GM19351 (cell line): ENCODE results near the gene SLC41A3.
"Not testable (repeated sequence)": the region's sequence is repeated elsewhere in the genome, so short reads cannot be mapped to it uniquely, and the experiment has no call there.

Experiments
- ATAC-seq: cut with Tn5 transposase; IDR thresholded peaks from one replicate; pipeline ENCODE4 v1.9.1; 2021; ENCODE audit warnings: mild to moderate bottlenecking, moderate library complexity; ENCODE audit not compliant: unreplicated experiment

SLC41A3 gene

GRCh38 chr3:126107203-126107939 is 23.4 kb upstream of the SLC41A3 start:
- ATAC-seq, result no peak

DNA sequence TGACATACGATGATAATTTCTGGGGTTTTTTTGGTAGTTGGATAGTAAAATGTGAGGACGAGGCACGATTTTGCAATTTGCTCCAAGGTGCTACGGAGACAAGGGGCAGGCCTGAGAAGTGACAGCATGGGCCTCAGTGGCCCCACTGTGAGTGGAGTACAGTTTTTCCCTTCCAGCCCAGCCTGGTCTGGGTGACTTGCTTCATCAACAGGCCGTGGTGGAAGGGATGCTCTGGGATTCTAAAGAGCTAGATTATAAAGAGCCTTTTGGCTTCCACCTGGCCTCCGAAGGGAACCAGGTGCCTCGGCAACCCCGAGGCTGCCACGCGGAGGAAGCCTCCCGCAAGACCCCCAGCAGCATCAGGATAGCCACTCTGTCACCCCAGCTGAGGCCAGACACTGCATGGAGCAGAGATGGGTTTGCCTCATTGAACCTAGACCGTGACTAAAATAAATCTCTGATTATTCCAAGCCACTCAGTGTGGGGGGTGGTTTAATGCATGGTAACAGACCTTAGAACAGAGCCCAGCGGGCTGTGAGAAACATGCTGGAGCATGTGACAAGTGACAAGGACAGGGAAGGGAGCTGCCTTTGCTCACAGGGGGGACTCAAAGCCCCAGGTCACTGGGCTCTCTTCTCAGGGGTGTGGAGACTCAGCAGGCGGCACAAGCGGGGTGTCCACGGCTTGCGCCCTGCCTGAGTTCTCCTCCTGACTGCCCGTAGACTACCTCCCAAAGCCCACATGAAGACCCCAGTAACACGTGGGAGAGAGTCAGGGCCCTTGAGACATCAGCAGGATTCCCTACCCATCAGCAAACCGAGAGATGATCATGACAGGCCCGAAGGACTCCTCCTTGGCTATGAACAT is 22.6 kb upstream of the SLC41A3 start:
- no peak for ATAC-seq

- no peak for ATAC-seq
Measured at GRCh38 chr3:126105691-126106187, 21.8 kb upstream of the SLC41A3 start.

DNA sequence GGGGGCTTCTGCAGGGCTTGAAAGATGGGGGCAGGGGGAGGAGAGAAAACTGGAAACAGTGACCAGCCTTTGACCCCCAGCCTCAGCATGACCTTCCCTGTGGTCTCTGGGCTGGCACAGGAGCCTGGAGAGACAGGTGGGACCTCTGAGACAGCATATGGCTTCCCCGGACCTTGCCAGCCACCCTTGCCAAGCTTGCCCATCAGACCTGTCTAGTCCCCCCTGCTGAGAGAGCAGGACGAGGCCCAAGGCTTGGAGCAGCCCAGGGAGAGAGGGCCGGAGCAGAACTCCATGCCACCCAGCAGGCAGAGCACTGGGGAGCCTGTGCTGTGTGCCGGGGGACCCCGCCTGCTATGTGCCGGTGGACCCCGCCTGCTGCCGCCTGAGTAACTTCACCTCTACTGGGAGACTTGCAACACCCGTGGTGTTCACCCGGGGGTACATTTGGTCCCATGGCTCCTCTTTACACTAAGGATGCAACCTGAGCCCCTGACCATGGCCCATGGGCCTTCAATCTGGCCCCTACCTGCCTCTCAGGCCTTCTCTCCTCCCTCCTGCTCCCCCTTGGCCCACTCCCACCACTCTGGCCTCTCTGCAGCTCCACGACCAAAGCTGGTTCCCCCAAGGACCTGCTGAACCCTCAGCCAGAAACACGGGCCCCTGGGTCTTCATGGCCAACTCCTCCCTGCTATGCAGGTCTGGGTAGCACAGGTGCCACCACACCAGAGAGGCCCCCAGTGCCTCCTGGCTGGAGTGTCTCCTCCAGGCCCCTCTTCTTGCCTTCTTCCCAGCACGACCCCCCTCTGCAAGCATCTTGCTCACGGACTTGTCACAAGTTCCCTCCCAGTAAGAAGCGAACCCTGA is 21.1 kb upstream of the SLC41A3 start:
- ATAC-seq, result no peak

- ATAC-seq, result no peak
Measured at GRCh38 chr3:126104028-126104635, 20.2 kb upstream of the SLC41A3 start.

GRCh38 chr3:126103121-126104027 is 19.4 kb upstream of the SLC41A3 start:
- no peak for ATAC-seq

DNA sequence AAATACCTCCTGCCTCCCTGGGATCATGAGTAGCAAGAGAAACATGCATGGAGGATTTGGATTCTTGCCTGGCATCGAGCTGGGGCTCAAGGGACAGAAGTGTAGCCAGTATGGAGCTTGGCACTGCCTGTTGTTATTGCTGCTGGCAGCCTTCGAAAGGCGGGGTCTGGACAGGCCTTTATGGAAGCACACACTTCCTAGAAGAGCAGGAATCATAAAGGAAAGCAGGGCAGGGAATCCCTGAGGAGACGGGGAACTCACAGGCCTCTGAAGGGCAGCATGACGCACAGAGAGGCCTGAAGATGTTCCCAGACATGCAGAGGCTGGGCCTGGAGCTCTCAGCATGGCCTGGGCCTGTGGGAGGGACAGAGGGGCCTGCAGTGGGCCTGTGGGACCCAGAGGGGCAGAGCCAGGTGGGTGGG is 18.6 kb upstream of the SLC41A3 start:
- ATAC-seq, result no peak

- no peak for ATAC-seq
Measured at GRCh38 chr3:126102011-126102410, 18.1 kb upstream of the SLC41A3 start.

- no peak for ATAC-seq
Measured at GRCh38 chr3:126101521-126101982, 17.6 kb upstream of the SLC41A3 start.

- ATAC-seq, result no peak
Measured at GRCh38 chr3:126100634-126101301, 16.8 kb upstream of the SLC41A3 start.

GRCh38 chr3:126100269-126100633 is 16.3 kb upstream of the SLC41A3 start:
- no peak for ATAC-seq

GRCh38 chr3:126098391-126098858 is 14.5 kb upstream of the SLC41A3 start:
- ATAC-seq, result no peak

GRCh38 chr3:126097801-126098200 is 13.9 kb upstream of the SLC41A3 start:
- no peak for ATAC-seq

- ATAC-seq, result not testable (repeated sequence)
Measured at GRCh38 chr3:126096274-126096673, 12.3 kb upstream of the SLC41A3 start.

GRCh38 chr3:126092128-126092527 is 8.2 kb upstream of the SLC41A3 start:
- ATAC-seq, result not testable (repeated sequence)

DNA sequence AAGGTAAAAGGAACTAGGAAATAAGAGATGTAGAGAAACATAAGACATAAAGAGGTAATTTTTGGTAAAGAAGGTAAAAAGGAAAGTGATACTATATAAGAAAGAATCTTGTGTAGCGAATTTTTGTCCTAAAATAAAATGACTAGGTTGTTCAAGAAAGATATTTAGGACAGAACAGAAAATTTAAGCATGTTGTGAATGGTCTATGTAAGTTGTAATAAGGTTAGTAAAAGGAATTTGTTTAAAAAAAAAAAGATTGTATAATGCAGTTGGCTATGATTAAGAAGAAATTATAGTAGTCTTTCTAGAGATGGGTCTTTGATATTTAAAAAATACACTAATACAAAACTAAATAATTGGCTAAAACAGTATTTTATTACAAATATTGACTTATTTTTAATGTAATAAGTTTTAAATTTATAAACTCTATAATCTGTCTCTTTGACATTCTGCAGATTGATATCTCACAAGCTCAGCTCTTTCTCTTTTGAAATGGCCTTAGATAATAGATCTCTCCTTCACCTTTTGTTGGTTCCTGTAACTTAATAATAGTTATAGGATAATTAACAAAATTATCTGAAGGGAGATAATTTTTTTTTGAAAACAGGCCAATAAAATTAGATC is 3.7 kb upstream of the SLC41A3 start:
- no peak for ATAC-seq

GRCh38 chr3:126085841-126086240 is 1.9 kb upstream of the SLC41A3 start:
- no peak for ATAC-seq

- ATAC-seq, result no peak
Measured at GRCh38 chr3:126085276-126085675, 1.4 kb upstream of the SLC41A3 start.
